OCI-LY7 (cell line): ENCODE results near the gene SH3PXD2A. TPM values are rescaled to one million over a fixed set of nuclear protein-coding genes. Genes with fewer than 3 reads are reported as not detected.

Experiments
- BruUV-seq: library from RNA; stranded (reverse); fragments of 400-500 nt; replicated peaks from 2 replicates; lab custom pipeline; 2021; lab: Mats Ljungman, UMichigan
- CTCF ChIA-PET: fragments of 300-600 bp; sonication (Branson Sonifier 250); formaldehyde crosslinking; loops from one replicate; lab custom pipeline; 2022; ENCODE audit warnings: antibody characterized with exemption; ENCODE audit not compliant: unreplicated experiment; lab: Charles Lee
- POLR2A ChIA-PET: fragments of 300-600 bp; sonication (Branson Sonifier 250); formaldehyde crosslinking; loops from one replicate; lab custom pipeline; 2022; ENCODE audit warnings: antibody characterized with exemption; lab: Charles Lee
- DNase-seq: peaks from one replicate; pipeline ENCODE4 v3.0.0-alpha.2; 2015; ENCODE audit warnings: low spot score
- H2AFZ ChIP-seq: fragments of 200-600 bp; sonication (generic), shearing (Covaris generic); 2 replicates; pipeline ENCODE4 v1.6.1; 2014; ENCODE audit warnings: mild to moderate bottlenecking, antibody characterized with exemption, low read length, moderate library complexity
- H3K27ac ChIP-seq: fragments of 200-600 bp; sonication (generic); 2 replicates; pipeline ENCODE4 v1.5.1; 2014; ENCODE audit warnings: mixed run types, low read depth, mild to moderate bottlenecking, moderate library complexity, low read length, inconsistent platforms; ENCODE audit not compliant: poor library complexity, severe bottlenecking
- H3K36me3 ChIP-seq: fragments of 200-600 bp; sonication (generic); 2 replicates; pipeline ENCODE4 v1.6.1; 2014; ENCODE audit warnings: mild to moderate bottlenecking, antibody characterized with exemption, low read length, moderate library complexity, mixed read lengths; ENCODE audit not compliant: insufficient read depth
- H3K4me1 ChIP-seq: fragments of 200-600 bp; sonication (generic); 2 replicates; pipeline ENCODE4 v1.5.1; 2014; ENCODE audit warnings: mild to moderate bottlenecking, low read length; ENCODE audit not compliant: insufficient read depth, poor library complexity, severe bottlenecking
- H3K4me2 ChIP-seq: fragments of 200-600 bp; sonication (generic); 2 replicates; pipeline ENCODE4 v1.6.1; 2014; ENCODE audit warnings: mild to moderate bottlenecking, low read length
- H3K4me3 ChIP-seq: fragments of 200-600 bp; sonication (generic); 2 replicates; pipeline ENCODE4 v1.5.1; 2014; ENCODE audit warnings: mild to moderate bottlenecking, low read depth, low read length; ENCODE audit not compliant: poor library complexity, severe bottlenecking
- H3K79me2 ChIP-seq: fragments of 200-600 bp; sonication (generic); 2 replicates; pipeline ENCODE4 v1.6.1; 2016; ENCODE audit warnings: low read depth, mild to moderate bottlenecking, low read length, moderate library complexity, mixed read lengths; ENCODE audit not compliant: insufficient read depth
- H3K9me2 ChIP-seq: fragments of 200-600 bp; sonication (generic); 2 replicates; pipeline ENCODE4 v1.6.1; 2016; ENCODE audit warnings: mild to moderate bottlenecking, low read length, mixed read lengths; ENCODE audit not compliant: insufficient read depth
- H3K9me3 ChIP-seq: fragments of 200-600 bp; sonication (generic); 2 replicates; pipeline ENCODE4 v1.6.1; 2014; ENCODE audit warnings: mild to moderate bottlenecking, mixed run types, low read length, mixed read lengths
- H4K20me1 ChIP-seq: fragments of 200-600 bp; sonication (generic); 2 replicates; pipeline ENCODE4 v1.6.1; 2014; ENCODE audit warnings: mild to moderate bottlenecking, antibody characterized with exemption, low read length, moderate library complexity, mixed read lengths; ENCODE audit not compliant: insufficient read depth
- CTCF ChIP-seq: fragments of 200-600 bp; sonication (generic); conservative IDR thresholded peaks from 2 replicates; pipeline ENCODE4 v1.5.1; 2014; ENCODE audit warnings: mild to moderate bottlenecking, antibody characterized with exemption, low read length, moderate library complexity, mixed read lengths
- EZH2phosphoT487 ChIP-seq: fragments of 200-600 bp; sonication (generic); IDR thresholded peaks from 2 replicates; pipeline ENCODE4 v1.6.1; 2018; ENCODE audit warnings: low read depth, borderline replicate concordance, mild to moderate bottlenecking, mixed run types, antibody characterized with exemption, low read length, moderate library complexity, mixed read lengths
- intact Hi-C: fragments of 100-400 bp; cut with micrococcal nuclease; formaldehyde crosslinking; loops from one replicate; pipeline ENCODE4 v1.10.0; 2022; ENCODE audit not compliant: unreplicated experiment
- total RNA-seq, 2 experiments: library from RNA; depleted of rRNA in 1 of 2; stranded (reverse); fragments of >200 nt in 1 of 2; shearing (Covaris generic) in 1 of 2; gene quantifications; 2 replicates each; pipeline ENCODE4 v1.2.3, GENCODE V29; 2014 to 2022

SH3PXD2A gene
- total RNA-seq, 2 experiments from 2014 or later = 0.85 to 5.9 TPM

- CTCF ChIA-PET = interaction anchor here (0.9 kb wide), 1 partner anchor 73 kb away, joined by 3 read pairs; no protein-coding TSS in a partner anchor
- Histone ChIP-seq H3K4me2 (no peak overlapping the region), H3K9me3 (no peaks in the 10 kb centered on the region), H3K9me2 (no peaks in the 10 kb centered on the region), H3K4me1 (no peaks in the 10 kb centered on the region), H2AFZ (no peak overlapping the region), H3K36me3 (no peaks in the 10 kb centered on the region), H4K20me1 (no peaks in the 10 kb centered on the region), H3K79me2 (no peaks in the 10 kb centered on the region), H3K4me3 (no peak overlapping the region), H3K27ac (no peak overlapping the region)
- intact Hi-C loops = no loop called here
- TF ChIP-seq EZH2phosphoT487 (no peak), CTCF (peak; percentile 75)
- POLR2A ChIA-PET = interaction anchor here (0.7 to 2.1 kb wide), 4 partner anchors 8 to 264 kb away, joined by 3 to 5 read pairs (median 4); no protein-coding TSS in a partner anchor
- peak; percentile 29 for DNase-seq
- BruUV-seq = no TSS peak
Measured at GRCh38 chr10:103605359-103606096, 249.8 kb downstream of the SH3PXD2A start.

- no TSS peak for BruUV-seq
- no peak for TF ChIP-seq CTCF
- TF ChIP-seq EZH2phosphoT487 = no peak
- ChIA-PET CTCF (no interaction called here), POLR2A (no interaction called here)
- DNase-seq = no peak
- no peak overlapping the region for H3K4me3 ChIP-seq
- no peaks in the 10 kb centered on the region for H3K9me3 ChIP-seq
- no peaks in the 10 kb centered on the region for H3K9me2 ChIP-seq
- intact Hi-C loops = no loop called here
- no peaks in the 10 kb centered on the region for H3K36me3 ChIP-seq
- no peak overlapping the region for H2AFZ ChIP-seq
- no peak overlapping the region for H3K4me2 ChIP-seq
- no peaks in the 10 kb centered on the region for H3K79me2 ChIP-seq
- no peaks in the 10 kb centered on the region for H3K4me1 ChIP-seq
- H4K20me1 ChIP-seq = no peaks in the 10 kb centered on the region
- H3K27ac ChIP-seq = no peak overlapping the region
Measured at GRCh38 chr10:103603382-103603781, 252.0 kb downstream of the SH3PXD2A start.

GRCh38 chr10:103602852-103603155 is 252.6 kb downstream of the SH3PXD2A start:
- H3K4me2 ChIP-seq = no peak overlapping the region
- POLR2A ChIA-PET = no interaction called here
- CTCF ChIA-PET = no interaction called here
- no peaks in the 10 kb centered on the region for H3K36me3 ChIP-seq
- H3K79me2 ChIP-seq = no peaks in the 10 kb centered on the region
- TF ChIP-seq EZH2phosphoT487 = no peak
- no peak for TF ChIP-seq CTCF
- no peak overlapping the region for H2AFZ ChIP-seq
- BruUV-seq = no TSS peak
- intact Hi-C loops = no loop called here
- H3K4me3 ChIP-seq = no peak overlapping the region
- no peaks in the 10 kb centered on the region for H3K4me1 ChIP-seq
- no peak overlapping the region for H3K27ac ChIP-seq
- no peaks in the 10 kb centered on the region for H3K9me2 ChIP-seq
- no peaks in the 10 kb centered on the region for H3K9me3 ChIP-seq
- H4K20me1 ChIP-seq = no peaks in the 10 kb centered on the region
- no peak for DNase-seq
